IPS DF 4.7 (cell line): ENCODE results near the gene LBHD2.

ENCODE experiments used
- DNase-seq: peaks from one replicate; pipeline ENCODE4 v3.0.0-alpha.2; 2013; ENCODE audit warnings: low spot score; ENCODE audit errors: extremely low read depth

LBHD2 gene

DNA sequence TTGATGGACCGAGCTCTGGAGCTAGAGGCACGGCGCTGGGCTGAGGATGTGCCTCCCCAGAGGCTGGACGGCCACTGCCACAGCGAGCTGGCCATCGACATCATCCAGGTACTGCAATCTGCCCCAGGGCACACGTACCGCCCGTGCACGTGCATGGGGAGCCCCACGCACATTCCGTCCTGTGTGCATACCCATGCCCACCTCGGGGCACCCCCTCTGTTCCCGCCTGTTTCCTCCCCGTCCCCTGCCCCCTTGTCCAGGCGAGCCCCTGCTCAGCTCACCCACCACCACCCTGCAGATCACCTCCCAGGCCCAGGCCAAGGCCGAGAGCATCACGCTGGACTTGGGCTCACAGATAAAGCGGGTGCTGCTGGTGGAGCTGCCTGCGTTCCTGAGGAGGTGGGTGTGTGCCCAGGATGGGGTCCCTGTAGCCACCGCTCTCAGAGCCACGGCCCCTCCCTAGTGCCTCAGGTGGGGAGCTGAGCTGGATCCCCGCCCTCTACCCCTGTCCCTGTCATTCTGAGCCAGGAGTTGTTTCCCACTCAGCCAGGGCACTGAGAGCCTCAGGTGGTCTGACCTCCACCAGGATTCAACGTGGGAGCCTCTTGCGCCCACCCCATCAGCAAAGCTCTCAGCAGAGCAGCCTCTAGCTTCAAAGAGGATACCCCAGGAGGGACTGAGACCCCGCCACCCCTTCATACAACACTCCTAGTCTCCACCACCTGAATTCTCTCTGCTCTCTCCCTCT lies 46.2 kb downstream of the LBHD2 start:
- DNase-seq: no peak

DNA sequence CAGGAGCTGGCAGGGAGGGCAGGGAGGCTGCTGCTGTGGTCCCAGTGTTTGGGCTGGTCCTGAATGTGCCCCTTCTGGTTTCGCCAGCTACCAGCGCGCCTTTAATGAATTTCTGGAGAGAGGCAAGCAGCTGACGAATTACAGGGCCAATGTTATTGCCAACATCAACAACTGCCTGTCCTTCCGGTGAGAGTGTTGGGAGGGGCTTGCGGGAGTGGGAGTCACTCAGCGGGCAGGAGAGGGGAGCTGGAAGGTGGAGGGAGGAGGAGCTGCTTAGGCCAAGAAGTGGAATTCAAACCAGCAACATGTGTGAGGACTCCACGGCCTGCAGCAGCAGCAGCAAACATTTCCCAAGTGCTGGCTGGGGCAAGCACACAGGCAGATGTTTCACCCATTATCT lies 47.0 kb downstream of the LBHD2 start:
- no peak for DNase-seq

DNA sequence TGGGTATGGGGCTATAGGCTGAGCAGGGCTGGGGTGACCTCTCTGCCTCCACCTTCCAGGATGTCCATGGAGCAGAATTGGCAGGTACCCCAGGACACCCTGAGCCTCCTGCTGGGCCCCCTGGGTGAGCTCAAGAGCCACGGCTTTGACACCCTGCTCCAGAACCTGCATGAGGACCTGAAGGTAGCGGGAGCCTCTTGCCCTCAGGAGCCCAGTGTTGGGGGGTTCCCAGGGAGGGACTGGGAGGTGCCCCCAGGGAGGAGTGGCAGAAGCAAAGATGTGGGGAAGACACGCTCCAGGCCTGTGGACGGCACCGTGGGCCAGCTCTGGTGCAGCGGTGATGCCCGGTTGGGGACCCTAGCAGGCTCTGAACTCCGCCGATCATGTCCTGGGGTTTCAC lies 47.6 kb downstream of the LBHD2 start:
- DNase-seq: no peak

DNA sequence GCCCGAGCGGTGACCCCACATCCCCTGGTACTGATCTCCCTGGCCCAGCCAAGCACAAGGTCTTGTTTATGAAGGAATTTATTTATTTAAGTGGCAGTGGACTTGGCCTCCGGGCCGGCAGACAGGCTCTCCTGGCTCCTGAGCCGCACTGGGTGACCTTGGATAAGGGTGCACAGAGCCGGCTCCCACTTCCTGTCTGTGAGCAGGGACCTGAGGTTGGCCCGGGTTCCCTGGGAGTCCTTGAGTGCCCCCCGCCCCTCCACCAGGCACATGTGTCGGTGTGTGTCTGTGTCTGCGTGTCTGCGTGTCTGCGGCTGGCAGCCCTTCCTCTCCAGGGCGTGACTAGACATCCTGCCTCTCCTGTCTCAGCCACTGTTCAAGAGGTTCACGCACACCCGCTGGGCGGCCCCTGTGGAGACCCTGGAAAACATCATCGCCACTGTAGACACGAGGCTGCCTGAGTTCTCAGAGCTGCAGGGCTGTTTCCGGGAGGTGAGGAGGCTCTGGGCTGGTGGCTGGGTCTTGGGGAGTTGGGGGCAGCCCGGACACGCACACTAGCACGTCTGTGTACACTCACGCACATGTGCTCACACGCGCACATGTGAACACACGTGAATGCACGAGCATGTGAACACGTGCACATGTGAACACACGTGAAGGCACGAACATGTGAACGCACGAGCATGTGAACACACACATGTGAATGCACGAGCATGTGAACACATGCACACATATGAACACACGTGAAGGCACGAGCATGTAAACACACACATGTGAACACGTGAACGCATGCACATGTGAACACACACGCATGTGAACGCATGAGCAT lies 48.6 kb downstream of the LBHD2 start:
- no peak for DNase-seq

DNA sequence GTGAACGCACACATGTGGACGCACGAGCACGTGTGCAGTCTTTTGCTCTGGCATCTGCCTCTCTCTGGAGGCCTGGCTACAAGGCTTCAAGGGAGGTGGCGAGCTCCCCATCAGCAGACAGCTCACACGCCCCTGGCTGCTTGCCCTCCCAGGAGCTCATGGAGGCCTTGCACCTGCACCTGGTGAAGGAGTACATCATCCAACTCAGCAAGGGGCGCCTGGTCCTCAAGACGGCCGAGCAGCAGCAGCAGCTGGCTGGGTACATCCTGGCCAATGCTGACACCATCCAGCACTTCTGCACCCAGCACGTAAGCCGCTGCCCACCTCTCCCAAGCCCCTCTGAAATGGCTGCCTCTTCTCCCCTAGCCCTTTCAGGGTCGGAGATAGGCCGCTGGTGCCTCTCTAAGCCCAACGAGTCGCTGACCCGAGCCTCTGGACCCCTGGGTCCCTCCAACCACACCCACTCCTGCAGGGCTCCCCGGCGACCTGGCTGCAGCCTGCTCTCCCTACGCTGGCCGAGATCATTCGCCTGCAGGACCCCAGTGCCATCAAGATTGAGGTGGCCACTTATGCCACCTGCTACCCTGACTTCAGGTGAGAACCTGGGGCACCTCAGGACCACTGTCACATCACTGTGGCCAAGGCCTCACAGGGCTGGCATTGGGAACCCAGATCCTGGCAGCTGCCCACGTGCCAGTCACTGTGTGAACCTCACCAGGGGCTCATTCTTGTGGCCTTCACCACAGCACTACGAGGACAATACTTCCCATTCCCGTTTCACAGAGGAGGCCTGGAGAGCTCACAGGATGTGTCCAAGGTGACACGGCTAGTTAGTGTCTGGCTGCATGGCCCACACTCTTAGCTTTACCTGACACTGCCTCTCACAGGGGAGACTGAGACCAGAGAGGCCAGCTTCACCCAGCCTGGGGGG lies 49.5 kb downstream of the LBHD2 start:
- DNase-seq: no peak

DNA sequence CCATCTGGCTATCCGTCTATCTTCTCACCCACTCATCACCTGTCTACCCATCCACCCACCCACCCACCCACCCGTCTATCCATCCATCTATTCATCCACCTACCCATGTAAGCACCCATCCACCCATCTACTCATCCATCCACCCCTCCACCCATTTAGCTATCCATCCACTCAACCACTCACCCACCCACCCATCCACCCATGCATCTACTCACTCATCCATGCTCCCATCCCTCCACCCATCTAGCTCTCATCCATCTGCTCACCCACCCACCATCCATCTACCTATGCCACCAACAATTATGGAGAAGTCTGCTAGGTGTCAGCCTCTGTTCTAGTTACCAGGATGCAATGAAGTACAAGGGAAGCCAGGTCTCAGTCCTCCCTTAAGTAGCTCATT lies 50.4 kb downstream of the LBHD2 start:
- no peak for DNase-seq

DNA sequence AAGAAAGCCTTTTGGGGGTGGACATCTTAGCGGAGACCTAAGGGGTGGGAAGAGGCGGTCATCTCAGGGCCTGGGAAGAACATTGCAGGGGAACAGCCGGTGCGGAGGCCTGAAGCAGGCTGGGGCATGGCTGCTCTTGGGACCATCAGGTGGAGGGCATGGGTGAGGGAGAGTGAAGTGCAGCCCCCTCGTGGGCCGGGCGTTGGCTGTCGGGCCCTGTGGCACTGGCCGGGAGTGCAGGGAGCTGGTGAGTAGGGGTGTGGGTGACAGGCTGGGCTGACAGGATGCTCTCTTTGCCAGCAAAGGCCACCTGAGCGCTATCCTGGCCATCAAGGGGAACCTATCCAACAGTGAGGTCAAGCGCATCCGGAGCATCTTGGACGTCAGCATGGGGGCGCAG lies 50.9 kb downstream of the LBHD2 start:
- DNase-seq: no peak

DNA sequence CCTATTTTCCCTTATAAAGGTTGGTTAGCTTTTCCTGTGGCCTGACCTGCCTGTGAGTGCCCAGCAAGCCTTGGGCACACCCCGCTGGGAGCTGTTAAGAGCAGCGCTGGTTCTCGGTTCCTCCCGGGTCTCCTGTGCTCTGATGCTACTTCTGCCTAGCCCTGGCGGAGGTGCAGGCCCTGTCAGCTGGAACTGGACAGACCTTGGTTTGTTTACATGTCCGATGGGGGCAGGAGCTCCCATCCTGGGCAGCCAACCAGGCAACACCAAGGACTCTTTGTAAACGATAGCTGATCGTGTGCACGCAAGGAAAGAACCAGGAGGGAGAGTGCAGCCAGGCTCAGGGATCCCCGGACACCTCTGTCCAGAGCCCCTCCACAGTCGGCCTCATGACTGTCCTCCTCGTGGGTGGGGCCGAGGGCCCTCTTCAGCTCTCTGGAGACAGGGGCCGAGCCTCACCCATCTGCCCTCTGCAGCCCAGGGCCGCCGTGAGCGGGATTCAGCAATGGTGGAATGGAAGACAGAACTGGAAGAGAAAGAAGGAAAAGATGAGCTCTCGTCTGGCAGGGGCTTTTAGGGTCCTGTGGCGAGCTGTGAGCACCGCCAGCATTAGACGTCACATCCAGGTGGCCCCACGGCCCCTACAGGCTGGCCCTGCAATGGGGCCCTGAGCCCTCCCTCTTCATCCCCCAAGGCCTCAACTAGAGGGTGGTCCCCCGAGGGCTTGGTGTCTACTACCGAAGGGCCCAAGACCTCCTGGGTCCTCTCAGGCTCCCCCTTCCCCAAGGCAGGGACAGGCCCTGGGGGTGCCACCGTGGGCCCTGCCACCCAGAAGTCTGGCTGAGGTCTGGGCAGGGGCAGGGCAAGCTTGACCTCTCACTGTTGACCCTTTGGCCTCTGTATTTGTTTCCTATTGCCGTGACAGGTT lies 51.6 kb downstream of the LBHD2 start:
- no peak for DNase-seq

DNA sequence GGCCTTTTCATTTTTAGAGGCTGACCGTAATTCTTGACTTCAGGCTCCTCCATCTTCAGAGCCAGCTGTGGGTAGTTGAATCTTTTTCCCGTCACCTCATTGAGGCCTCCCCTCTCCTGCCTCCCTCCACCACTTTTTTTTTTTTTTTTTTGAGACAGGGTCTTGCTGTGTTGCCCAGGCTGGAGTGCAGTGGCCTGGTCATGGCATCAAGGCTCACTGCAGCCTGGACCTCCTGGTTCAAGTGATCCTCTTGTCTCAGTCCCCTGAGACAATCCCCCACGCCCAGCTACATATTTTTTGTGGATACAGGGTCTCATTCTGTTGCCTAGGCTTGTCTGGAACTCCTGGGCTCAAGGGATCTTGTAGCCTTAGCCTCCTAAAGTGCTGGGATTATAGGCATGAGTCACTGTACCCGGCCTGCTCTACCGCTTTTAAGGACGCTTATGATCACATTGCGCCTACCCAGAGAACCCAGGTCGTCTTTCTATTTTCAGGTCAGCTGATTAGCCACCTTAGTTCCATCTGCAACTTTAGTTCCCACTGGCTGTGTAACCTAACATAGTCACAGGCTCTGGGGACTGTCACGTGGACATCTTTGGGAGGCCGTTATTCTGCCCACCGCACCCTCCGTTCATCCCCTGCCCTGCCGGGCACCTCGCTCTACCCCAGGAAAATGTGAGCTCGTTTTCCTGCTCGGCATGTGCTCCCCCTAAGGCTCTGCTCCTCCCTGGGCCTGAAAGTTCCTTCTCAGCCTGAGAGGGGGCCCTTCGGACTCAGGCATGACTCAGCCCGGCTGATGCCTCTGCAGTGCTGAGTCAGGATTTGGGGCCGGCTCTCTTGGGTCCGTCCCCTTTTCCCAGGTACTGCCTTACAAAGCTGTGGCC lies 52.6 kb downstream of the LBHD2 start:
- DNase-seq: no peak

DNA sequence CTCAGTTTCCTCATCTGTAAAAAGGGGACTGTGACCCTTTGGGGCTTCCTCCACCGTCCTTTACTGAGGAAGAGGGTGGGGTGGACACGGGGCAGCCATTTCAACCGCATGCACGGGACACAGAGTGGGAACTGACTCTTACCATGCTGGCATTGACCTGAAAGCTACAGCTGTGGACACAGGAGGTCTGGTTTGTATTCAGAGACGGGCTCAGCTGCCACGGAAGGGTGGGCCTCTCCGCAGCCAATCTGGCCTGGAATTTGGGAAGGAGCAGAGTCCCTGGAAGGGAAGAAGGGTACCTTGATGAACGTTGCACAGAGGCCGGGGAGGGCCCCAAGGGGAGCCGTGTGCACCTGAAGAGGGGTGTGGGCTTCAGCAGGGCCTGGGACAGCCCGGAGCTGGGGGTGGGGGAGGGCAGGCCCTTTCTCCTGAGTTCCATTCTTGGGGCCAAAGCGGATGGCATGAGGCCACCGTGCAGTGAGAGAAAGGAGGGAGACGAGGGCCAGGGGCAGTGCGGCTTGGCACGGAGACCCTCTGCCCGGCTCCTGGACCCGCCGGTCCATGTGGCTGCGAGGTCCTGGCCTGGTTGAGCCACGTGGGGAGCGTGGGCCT lies 53.8 kb downstream of the LBHD2 start:
- no peak for DNase-seq

DNA sequence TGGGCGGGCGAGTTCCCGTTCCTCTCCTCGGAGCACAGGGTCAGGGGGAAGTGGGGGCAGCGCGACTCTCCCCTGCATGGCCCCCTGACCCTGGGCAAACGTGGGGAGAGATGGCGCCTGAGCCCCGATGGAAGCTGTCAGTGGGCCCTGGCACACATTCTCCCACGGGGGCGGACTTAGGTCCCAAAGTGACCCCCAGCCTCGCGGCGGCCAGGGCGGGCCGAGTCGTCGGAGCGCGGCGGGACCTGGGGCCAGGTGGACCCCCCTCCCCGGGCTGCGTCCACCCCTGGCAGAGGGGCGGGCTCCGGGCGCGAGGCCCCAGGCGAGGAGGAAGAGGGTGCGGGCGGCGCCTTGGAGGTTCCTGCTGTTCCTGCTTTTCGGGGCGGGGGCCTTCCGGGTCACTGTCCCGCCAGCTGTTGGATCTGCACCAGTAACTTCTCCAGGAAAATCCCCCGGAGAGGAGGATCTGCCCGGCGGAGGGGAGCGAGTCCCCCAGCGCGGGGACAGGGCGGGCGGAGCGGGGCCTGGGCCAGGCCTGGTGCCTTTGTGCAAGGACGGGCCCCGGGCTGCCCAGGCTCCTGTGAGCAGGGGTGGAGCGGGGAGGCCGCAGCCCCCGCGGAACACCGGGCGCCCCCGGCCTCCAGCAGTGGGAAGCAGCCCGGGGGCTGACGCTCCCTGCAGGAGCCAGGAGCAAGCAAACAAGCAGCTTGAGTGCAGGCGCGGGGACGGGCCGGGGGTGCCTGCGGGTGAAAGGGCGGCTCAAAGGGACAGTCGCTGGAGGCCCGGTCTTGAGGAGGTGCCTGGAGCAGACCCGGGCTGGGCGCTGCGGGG lies 54.5 kb downstream of the LBHD2 start:
- DNase-seq: no peak

DNA sequence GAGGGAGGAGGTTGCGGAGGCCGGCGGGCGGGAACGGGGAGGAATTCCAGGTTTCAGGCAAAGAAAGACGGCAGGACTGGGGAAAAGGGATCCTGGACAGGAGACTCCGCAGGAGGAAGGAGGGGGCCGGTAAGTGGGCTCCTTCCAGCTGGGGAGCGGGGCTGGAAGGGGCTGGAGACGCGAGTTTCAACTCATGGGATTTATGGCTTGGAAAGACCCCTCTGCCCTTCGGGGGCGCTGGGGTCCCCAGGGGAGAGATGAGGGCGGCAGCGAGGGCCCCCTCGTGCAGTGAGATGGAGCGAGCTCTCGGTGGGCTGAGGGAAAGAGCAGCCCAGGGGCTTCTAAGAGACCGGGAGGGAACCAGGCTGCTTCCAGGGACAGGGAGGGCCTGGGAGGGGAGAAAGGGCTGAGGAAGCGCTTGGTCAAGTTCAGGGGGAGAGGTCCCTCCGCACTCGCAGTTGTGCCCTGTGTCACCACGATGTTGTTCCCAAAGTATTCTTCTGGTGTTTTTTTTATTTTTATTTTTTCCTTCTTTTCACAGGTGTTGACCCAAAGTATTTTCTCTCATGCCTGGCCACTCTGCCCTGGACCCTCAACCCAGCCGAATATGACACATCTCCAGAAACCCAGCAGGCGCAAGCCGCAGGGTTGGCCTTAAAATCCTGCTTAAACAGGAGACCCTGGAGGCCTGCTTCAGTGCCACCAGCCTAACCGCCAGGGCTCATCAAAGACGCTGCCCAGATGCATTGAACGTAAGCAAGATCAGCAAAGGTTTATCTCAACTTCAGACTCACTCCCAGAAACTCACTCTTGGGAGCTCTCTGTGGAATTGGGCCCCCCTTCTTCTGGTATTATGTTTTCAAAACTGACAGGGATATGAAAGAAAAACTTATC lies 55.4 kb downstream of the LBHD2 start:
- DNase-seq: no peak
